NCI-H1436 treated with DMSO at 0.1 percent for 48 hours (cell line): ENCODE data around the gene RGL1.
"Not testable (repeated sequence)": the region's sequence is repeated elsewhere in the genome, so short reads cannot be mapped to it uniquely, and the experiment has no call there.

Experiments used
- DNase-seq: peaks from one replicate; lab custom pipeline; 2025; lab: John Stamatoyannopoulos, UW

The RGL1 gene

GRCh38 chr1:183804916-183805841 lies at the start of gene RGL1:
Gene RGL1 (plus strand): TSS chr1:183805120. CDS start chr1:183805298, 178 bp downstream.
- no peak for DNase-seq

- DNase-seq = no peak
Measured at GRCh38 chr1:183756326-183756725, 48.6 kb upstream of the RGL1 start.

GRCh38 chr1:183757061-183757460 lies 47.9 kb upstream of the RGL1 start:
- no peak for DNase-seq

- no peak for DNase-seq
Measured at GRCh38 chr1:183758913-183759312, 46.0 kb upstream of the RGL1 start.

GRCh38 chr1:183760661-183761060 lies 44.3 kb upstream of the RGL1 start:
- DNase-seq = no peak

- DNase-seq = no peak
Measured at GRCh38 chr1:183761871-183762270, 43.0 kb upstream of the RGL1 start.

- not testable (repeated sequence) for DNase-seq
Measured at GRCh38 chr1:183762856-183763255, 42.1 kb upstream of the RGL1 start.

GRCh38 chr1:183764981-183765380 lies 39.9 kb upstream of the RGL1 start:
- DNase-seq = no peak

- DNase-seq = no peak
Measured at GRCh38 chr1:183769956-183770815, 34.7 kb upstream of the RGL1 start.

- DNase-seq = no peak
Measured at GRCh38 chr1:183770816-183771128, 34.1 kb upstream of the RGL1 start.

- no peak for DNase-seq
Measured at GRCh38 chr1:183773482-183774274, 31.2 kb upstream of the RGL1 start.

- DNase-seq = no peak
Measured at GRCh38 chr1:183774938-183775337, 30.0 kb upstream of the RGL1 start.

- no peak for DNase-seq
Measured at GRCh38 chr1:183776731-183777130, 28.2 kb upstream of the RGL1 start.

- DNase-seq = no peak
Measured at GRCh38 chr1:183777328-183777727, 27.6 kb upstream of the RGL1 start.

GRCh38 chr1:183778045-183778444 lies 26.9 kb upstream of the RGL1 start:
- DNase-seq = no peak

- no peak for DNase-seq
Measured at GRCh38 chr1:183778568-183779433, 26.1 kb upstream of the RGL1 start.

- DNase-seq = no peak
Measured at GRCh38 chr1:183780159-183780558, 24.8 kb upstream of the RGL1 start.

GRCh38 chr1:183780757-183781156 lies 24.2 kb upstream of the RGL1 start:
- DNase-seq = no peak

GRCh38 chr1:183783342-183783741 lies 21.6 kb upstream of the RGL1 start:
- DNase-seq = no peak

- no peak for DNase-seq
Measured at GRCh38 chr1:183783767-183784637, 20.9 kb upstream of the RGL1 start.
